Activated CD4-positive, alpha-beta memory T cell treated with anti-CD3 and anti-CD28 coated beads for 36 hours (primary cell): ENCODE measurements around the gene RAMAC. TPM values are rescaled to one million over a fixed set of nuclear protein-coding genes. Genes with fewer than 3 reads are reported as not detected.
"Not testable (repeated sequence)": the region's sequence is repeated elsewhere in the genome, so short reads cannot be mapped to it uniquely, and the experiment has no call there.

Experiments used
- CTCF ChIA-PET: fragments of 350-600 bp; sonication (Branson Sonifier 250); formaldehyde crosslinking; loops from one replicate; lab custom pipeline; 2021; ENCODE audit warnings: antibody characterized with exemption, inconsistent platforms; lab: Charles Lee
- POLR2A ChIA-PET: fragments of 350-600 bp; sonication (Branson Sonifier 250); formaldehyde crosslinking; loops from one replicate; lab custom pipeline; 2021; ENCODE audit warnings: antibody characterized with exemption; lab: Charles Lee
- DNase-seq: peaks from one replicate; pipeline ENCODE4 v3.0.0-alpha.2; 2020
- H3K27ac Mint-ChIP-seq: one replicate; pipeline ENCODE4 v1.8.0; 2021; ENCODE audit warnings: mixed read lengths
- H3K27me3 Mint-ChIP-seq: one replicate; pipeline ENCODE4 v1.8.0; 2021; ENCODE audit warnings: mixed read lengths
- H3K36me3 Mint-ChIP-seq: one replicate; pipeline ENCODE4 v1.8.0; 2021; ENCODE audit warnings: mixed read lengths
- H3K4me1 Mint-ChIP-seq: one replicate; pipeline ENCODE4 v1.8.0; 2021; ENCODE audit warnings: low read depth, mixed read lengths
- H3K4me3 Mint-ChIP-seq: one replicate; pipeline ENCODE4 v1.8.0; 2021; ENCODE audit warnings: mild to moderate bottlenecking, mixed read lengths
- H3K9me3 Mint-ChIP-seq: one replicate; pipeline ENCODE4 v1.8.0; 2021; ENCODE audit warnings: mixed read lengths
- intact Hi-C: fragments of 100-400 bp; cut with micrococcal nuclease; formaldehyde crosslinking; loops from one replicate; pipeline ENCODE4 v1.15.1; 2023
- total RNA-seq, 2 experiments: library from RNA; stranded (reverse); gene quantifications; one replicate each; pipeline ENCODE4 v1.2.3, GENCODE V29; 2021

Gene RAMAC
- total RNA-seq, result 10 to 100 TPM; 19.0 to 20.2 TPM

DNA sequence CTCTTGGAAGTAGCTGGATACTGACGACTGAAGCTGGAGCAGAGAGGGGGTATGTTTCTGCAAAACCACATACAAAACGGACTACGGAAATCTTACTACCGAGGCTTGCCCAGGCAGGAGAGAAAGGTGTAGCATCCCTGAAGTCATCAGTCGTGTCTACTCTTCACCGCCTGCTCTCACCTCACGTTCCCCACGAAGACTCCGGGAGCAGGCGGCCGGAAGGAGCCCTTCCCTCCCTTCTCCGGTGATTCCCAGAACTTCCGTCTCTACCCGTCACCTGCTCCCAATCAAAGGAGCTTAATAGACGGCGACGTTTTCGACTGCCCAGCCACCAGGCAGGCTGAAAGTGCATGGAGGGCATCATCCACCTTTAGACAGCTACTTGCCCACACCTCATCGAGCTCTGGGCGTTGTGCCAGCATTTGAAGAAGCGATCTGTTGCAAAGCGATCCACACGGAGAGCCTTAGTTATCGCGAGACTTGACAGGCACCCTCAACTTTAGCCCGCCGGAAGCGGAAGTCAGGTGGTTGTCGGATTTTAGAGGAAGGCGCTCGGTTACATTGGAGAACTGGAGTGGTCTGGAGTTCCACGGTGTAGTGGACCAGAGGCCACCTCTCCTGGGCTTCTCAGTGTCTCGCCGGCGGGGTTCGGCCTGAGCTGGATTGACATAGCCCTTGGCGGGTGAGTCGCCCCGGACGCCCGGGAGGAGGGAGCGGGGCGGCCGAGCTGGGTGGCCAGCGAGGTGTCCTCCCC is at the start of gene RAMAC:
TSS of gene RAMAC (plus strand) at position 523 of the 754 bp plus-strand sequence. CDS start 2,809 bp downstream, outside the sequence.
- Mint-ChIP-seq H3K4me3 (peak within 1 kb of the TSS; percentile 98), H3K4me1 (peaks cover 18% of the 10 kb centered on the region), H3K27ac (peak within 1 kb of the TSS; percentile 96), H3K9me3 (no peaks in the 10 kb centered on the region), H3K36me3 (peaks cover 19% of the 10 kb centered on the region), H3K27me3 (no peaks in the 10 kb centered on the region)
- CTCF ChIA-PET, result interaction anchor here (0.7 to 3.3 kb wide), 11 partner anchors 13 to 455 kb away, joined by 3 to 18 read pairs (median 4); partner anchors contain the start of gene C15orf40
- intact Hi-C loops, result loop anchor here (1.0 to 5.0 kb wide), 5 partner anchors 25 to 446 kb away; partner anchors contain the start of genes C15orf40 and RPS17
- POLR2A ChIA-PET, result interaction anchor here (0.5 to 1.9 kb wide), 12 partner anchors 10 to 655 kb away, joined by 3 to 9 read pairs (median 4); partner anchors contain the start of genes BTBD1, RPS17 and WHAMM
- peak; percentile 95 for DNase-seq

DNA sequence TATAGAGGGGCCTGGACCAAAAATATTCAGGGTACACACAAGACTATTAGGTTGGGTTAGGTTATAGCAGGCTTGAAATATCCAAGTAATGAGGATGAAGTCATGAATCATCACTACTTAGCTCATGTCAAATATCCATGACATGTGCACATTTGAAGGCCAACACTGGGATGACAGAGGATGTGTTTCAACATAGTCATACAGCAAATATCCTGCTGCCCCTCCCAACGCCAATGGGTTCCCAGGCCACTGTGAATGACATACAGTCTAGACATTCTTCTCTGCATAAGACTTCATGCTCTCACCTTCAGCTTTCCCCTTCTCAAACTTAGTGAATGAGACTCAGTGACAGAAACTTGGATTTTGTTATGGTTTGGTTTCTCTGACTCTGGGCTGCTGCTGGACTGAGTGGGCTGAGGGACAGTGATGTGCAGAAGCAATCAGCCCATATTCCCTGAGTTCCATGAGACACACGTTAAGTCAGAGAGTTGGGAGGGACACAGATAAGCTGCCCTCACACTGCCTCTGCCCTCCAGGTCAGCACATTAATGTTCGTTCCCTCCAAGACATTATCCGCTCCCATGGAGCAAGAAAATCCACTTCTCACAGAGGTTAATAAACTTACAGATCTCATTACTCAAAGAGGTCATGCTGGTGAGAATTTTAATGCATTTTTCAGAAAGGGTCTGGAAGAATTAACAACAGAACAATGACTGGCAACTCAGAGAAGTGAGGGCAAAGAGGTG is 48.9 kb upstream of the RAMAC start:
- Mint-ChIP-seq H3K4me3 (no peak overlapping the region), H3K27me3 (peaks cover 8% of the 10 kb centered on the region), H3K36me3 (no peaks in the 10 kb centered on the region), H3K27ac (no peak overlapping the region), H3K9me3 (no peaks in the 10 kb centered on the region), H3K4me1 (peaks cover 8% of the 10 kb centered on the region)
- ChIA-PET POLR2A (no interaction called here), CTCF (no interaction called here)
- no peak for DNase-seq
- intact Hi-C loops, result no loop called here

DNA sequence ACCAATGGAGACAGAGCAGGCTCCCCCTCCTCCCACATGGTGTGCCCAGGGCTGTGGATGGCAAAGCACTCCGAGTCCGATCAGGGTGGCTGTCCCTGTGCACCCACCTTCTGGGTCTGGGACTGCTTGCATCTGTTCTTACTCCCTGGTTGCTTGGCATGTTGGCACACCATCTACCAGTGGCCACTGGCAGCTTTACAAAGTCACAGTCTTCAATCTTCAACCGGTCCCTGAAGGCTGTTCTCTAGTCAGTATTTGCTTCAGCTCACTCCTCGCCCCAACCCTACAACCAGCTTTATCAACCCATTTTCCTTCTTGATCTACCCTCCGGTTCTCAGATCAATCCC is 48.3 kb upstream of the RAMAC start:
- H3K36me3 Mint-ChIP-seq, result no peaks in the 10 kb centered on the region
- ChIA-PET POLR2A (no interaction called here), CTCF (no interaction called here)
- no peak overlapping the region for H3K4me3 Mint-ChIP-seq
- DNase-seq, result no peak
- no peak overlapping the region for H3K27ac Mint-ChIP-seq
- peaks cover 8% of the 10 kb centered on the region for H3K4me1 Mint-ChIP-seq
- intact Hi-C loops, result no loop called here
- H3K9me3 Mint-ChIP-seq, result no peaks in the 10 kb centered on the region
- H3K27me3 Mint-ChIP-seq, result peaks cover 8% of the 10 kb centered on the region

DNA sequence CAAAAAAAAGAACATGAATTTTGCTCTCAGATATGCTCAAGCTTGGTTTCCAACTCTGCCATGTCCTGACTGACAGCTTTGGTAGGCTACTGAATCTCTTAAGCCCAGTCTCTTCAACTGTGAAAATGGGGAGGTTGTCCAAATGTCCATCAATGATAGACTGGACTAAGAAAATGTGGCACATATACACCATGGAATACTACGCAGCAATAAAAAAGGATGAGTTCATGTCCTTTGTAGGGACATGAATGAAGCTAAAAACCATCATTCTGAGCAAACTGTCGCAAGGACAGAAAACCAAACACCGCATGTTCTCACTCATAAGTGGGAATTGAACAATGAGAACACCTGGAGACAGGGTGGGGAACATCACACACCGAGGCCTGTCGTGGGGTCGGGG is 46.3 kb upstream of the RAMAC start:
- H3K36me3 Mint-ChIP-seq, intact Hi-C loops, H3K4me3 Mint-ChIP-seq, DNase-seq, POLR2A ChIA-PET, CTCF ChIA-PET, H3K27me3 Mint-ChIP-seq, H3K27ac Mint-ChIP-seq, H3K9me3 Mint-ChIP-seq, H3K4me1 Mint-ChIP-seq: not testable (repeated sequence)

DNA sequence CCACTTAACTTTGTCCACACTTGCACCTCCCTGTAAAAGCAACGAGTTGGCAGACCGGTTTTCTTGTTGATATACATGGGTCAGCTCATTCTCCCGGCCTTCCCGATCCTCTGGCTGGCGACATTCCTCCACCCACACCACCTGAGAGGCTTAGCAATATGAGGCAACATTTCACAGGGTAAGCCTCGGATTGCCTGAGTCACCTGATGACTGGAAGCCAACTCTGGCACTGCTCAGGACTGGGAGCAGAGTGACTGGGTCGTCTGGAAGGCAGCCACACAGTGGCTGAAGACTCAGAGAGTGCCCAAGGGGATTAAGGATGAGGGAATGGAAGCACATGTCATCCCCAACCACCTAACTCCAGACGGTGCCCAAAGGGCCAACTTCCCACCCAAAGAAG is 43.3 kb upstream of the RAMAC start:
- Mint-ChIP-seq H3K4me1 (no peaks in the 10 kb centered on the region), H3K9me3 (no peaks in the 10 kb centered on the region), H3K36me3 (no peaks in the 10 kb centered on the region), H3K4me3 (no peak overlapping the region), H3K27ac (no peak overlapping the region), H3K27me3 (peaks cover 21% of the 10 kb centered on the region)
- intact Hi-C loops, result no loop called here
- ChIA-PET CTCF (no interaction called here), POLR2A (no interaction called here)
- DNase-seq, result no peak

DNA sequence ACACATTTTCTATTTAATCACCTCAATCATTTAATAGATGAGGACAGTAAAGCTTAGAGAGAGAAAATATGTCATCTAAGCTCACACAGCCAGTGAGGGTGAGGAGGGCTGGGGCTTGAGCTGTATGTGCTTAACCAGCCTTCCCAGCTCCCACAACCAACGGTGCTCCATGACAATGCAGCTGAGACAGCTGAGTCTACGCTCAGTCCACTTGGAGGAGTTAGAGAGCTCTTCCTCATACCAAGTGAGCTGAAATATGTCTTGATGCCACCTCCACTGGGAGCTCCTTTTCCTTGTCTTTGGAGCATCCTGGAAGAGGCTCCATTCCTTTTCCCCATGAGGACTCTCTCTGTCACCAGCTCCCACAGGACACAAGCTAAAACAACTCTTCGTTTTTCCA is 42.8 kb upstream of the RAMAC start:
- Mint-ChIP-seq H3K27me3 (peaks cover 22% of the 10 kb centered on the region), H3K4me3 (no peak overlapping the region), H3K4me1 (no peaks in the 10 kb centered on the region), H3K36me3 (no peaks in the 10 kb centered on the region), H3K27ac (no peak overlapping the region), H3K9me3 (no peaks in the 10 kb centered on the region)
- ChIA-PET POLR2A (no interaction called here), CTCF (no interaction called here)
- DNase-seq, result no peak
- intact Hi-C loops, result no loop called here

DNA sequence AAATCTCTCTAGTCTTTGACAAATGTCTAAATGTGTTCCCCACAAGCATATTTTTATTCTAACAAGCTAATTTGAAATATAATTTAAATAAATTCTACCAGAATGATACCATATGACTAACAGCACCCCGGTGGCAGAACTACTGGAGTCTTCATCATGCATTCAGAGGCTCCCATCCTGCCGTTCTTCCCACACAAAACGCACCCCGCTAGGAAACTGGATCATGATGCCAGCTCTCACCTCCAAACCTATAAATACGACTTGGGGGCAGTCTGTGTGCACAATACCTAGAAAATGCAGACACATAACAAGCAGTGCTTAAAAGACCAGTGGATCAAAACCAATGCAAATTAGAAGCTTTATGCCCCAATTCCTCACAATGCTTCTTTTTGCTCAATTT is 42.0 kb upstream of the RAMAC start:
- no peak for DNase-seq
- H3K4me3 Mint-ChIP-seq, result no peak overlapping the region
- no peaks in the 10 kb centered on the region for H3K36me3 Mint-ChIP-seq
- intact Hi-C loops, result no loop called here
- POLR2A ChIA-PET, result no interaction called here
- H3K9me3 Mint-ChIP-seq, result no peaks in the 10 kb centered on the region
- CTCF ChIA-PET, result no interaction called here
- H3K27me3 Mint-ChIP-seq, result peaks cover 17% of the 10 kb centered on the region
- no peaks in the 10 kb centered on the region for H3K4me1 Mint-ChIP-seq
- no peak overlapping the region for H3K27ac Mint-ChIP-seq

DNA sequence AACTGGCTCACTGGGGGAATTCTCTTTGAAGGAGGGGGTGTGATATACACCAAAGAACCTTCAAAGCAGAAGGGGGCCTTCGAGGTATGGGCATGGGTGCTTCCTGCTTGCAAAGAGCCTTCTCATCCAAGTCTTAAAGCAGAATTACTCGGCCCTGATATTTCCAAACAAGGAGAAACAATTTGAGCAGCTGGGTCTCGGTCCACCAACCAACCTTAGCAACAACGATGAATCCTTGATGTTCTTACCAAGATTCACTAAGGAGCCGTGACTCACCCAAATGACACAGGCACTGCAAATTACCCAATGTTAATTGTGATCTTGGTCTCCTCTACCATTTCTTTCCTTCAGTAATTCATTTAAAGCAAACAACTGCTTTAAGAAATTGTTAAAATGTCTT is 41.2 kb upstream of the RAMAC start:
- H3K27ac Mint-ChIP-seq, result no peak overlapping the region
- peaks cover 16% of the 10 kb centered on the region for H3K27me3 Mint-ChIP-seq
- H3K4me3 Mint-ChIP-seq, result no peak overlapping the region
- no peak for DNase-seq
- no peaks in the 10 kb centered on the region for H3K36me3 Mint-ChIP-seq
- H3K4me1 Mint-ChIP-seq, result no peaks in the 10 kb centered on the region
- ChIA-PET POLR2A (no interaction called here), CTCF (no interaction called here)
- no peaks in the 10 kb centered on the region for H3K9me3 Mint-ChIP-seq
- intact Hi-C loops, result no loop called here

DNA sequence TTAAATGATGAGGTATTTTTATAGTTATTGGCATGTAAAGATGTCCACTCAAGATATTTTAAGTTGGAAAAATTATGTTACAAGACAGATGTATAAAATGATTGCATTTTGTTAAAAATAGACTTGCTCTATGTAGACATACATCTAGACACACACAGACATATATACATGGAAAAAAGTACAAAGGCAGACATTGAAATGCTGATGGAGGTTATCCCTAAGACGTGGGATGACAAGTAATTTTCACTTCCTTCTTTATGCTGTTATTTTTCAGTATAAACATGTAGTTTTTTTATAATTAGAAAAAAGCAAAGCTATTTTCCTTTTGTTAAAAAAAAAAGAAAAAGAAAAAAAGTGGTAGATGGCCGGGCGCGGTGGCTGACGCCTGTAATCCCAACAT is 40.7 kb upstream of the RAMAC start:
- H3K4me1 Mint-ChIP-seq, result no peaks in the 10 kb centered on the region
- no peaks in the 10 kb centered on the region for H3K9me3 Mint-ChIP-seq
- no peak overlapping the region for H3K27ac Mint-ChIP-seq
- peaks cover 16% of the 10 kb centered on the region for H3K27me3 Mint-ChIP-seq
- H3K4me3 Mint-ChIP-seq, result no peak overlapping the region
- ChIA-PET POLR2A (no interaction called here), CTCF (no interaction called here)
- no peaks in the 10 kb centered on the region for H3K36me3 Mint-ChIP-seq
- no peak for DNase-seq
- intact Hi-C loops, result no loop called here

DNA sequence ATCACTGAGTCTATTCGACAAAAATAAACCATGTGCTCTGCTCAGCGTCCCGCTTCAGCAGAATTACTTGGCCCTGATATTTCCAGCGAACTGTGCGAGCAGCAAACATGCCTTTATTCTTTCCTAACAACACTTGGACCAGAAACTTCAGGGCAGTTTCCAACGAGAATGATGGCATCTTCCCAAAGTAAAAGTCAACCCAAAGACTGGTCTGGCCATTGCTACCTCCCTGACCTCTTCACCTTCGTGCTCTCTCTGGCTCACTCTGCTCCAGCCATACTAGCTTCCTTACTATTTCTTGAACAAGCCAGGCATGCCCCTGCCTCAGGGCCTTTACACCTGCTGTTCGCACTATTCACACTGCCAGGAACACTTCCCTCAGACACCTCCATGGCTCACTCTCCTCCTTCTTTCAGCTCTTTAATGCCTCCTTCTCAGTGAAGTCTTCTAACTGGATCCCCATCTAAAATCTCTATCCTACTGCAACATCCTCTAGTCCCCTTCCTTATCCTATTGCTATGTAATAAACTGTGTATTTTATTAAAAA is 39.8 kb upstream of the RAMAC start:
- CTCF ChIA-PET, result no interaction called here

DNA sequence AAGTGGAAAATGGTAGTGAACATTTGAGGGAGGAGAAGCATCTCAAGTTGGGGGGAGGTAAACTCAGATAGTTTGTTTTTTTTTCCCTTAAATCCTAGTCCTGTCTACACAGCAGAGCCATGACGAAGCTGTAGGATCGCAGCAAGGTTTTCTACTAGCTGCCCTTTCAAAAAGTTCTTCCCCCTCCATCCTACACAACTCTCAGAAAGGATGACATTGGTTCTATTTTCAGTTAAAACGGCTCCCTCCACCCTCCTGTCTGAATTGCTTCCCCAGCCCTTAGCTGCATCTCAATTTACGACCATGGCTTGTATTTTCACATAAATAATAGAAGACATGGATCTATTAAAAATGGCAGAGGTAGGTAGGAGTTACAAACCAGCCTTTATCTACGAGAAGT is 35.7 kb upstream of the RAMAC start:
- no peak overlapping the region for H3K4me3 Mint-ChIP-seq
- intact Hi-C loops, result loop anchor here (1.0 to 5.0 kb wide), 4 partner anchors 16 to 139 kb away; partner anchors contain the start of gene RAMAC
- no peaks in the 10 kb centered on the region for H3K9me3 Mint-ChIP-seq
- ChIA-PET POLR2A (no interaction called here), CTCF (no interaction called here)
- H3K36me3 Mint-ChIP-seq, result no peaks in the 10 kb centered on the region
- H3K4me1 Mint-ChIP-seq, result no peaks in the 10 kb centered on the region
- no peak overlapping the region for H3K27ac Mint-ChIP-seq
- no peak for DNase-seq
- H3K27me3 Mint-ChIP-seq, result peaks cover 19% of the 10 kb centered on the region

More for the DNA sequence above, 39.8 kb upstream of the RAMAC start:
- H3K4me3 Mint-ChIP-seq, result no peak overlapping the region
- H3K27me3 Mint-ChIP-seq, result peaks cover 14% of the 10 kb centered on the region
- DNase-seq, result no peak
- intact Hi-C loops, result no loop called here
- POLR2A ChIA-PET, result no interaction called here
- no peak overlapping the region for H3K27ac Mint-ChIP-seq
- H3K4me1 Mint-ChIP-seq, result no peaks in the 10 kb centered on the region
- no peaks in the 10 kb centered on the region for H3K36me3 Mint-ChIP-seq
- no peaks in the 10 kb centered on the region for H3K9me3 Mint-ChIP-seq

DNA sequence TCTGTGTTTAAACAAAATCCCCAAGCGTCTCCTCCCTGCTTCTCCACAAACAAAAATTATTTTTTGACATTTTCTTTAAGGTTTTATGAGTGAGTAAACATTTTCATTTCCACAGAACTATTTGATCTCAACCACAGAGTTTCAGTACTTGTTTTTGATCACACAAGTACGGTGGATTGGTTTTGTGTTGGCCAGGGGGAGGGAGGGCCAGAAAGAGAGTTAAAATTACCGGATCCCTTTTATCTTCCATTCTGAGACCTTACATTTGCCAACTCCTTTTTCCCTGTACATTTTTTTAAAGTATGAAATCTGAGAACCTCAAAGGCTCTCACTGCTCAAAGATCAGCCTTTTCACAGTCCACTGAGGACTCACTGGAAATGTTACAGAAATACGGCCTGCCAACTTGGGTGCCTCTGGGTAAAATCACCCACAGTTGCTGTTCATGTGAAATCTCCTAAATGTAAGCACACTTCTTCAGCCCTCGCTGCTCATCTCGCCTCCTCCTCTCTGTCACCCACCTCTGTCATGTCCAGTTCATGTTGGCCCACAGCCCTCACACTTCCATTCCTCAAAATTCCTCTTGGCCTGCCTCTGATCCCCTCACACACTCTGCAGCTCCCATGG is 35.2 kb upstream of the RAMAC start:
- intact Hi-C loops, result loop anchor here (1.0 to 5.0 kb wide), 4 partner anchors 15 to 140 kb away; partner anchors contain the start of gene RAMAC
- peaks cover 19% of the 10 kb centered on the region for H3K27me3 Mint-ChIP-seq
- no peaks in the 10 kb centered on the region for H3K4me1 Mint-ChIP-seq
- no peaks in the 10 kb centered on the region for H3K36me3 Mint-ChIP-seq
- H3K4me3 Mint-ChIP-seq, result no peak overlapping the region
- no peaks in the 10 kb centered on the region for H3K9me3 Mint-ChIP-seq
- peak; percentile 45 for DNase-seq
- ChIA-PET CTCF (interaction anchor here (1.5 kb wide), 1 partner anchor 35 kb away, joined by 3 read pairs; the partner anchor contains the start of gene RAMAC), POLR2A (no interaction called here)
- no peak overlapping the region for H3K27ac Mint-ChIP-seq
